ENCODE measurements around the gene COBL. TPM values are rescaled to one million over a fixed set of nuclear protein-coding genes. Genes with fewer than 3 reads are reported as not detected.
A peak's percentile ranks its signal among the peaks of the same experiment; 100 is the strongest.

COBL gene
- total RNA-seq, 2 donors from 2014 or later = 27.5 to 28.3 TPM

- no peak overlapping the region for H3K27ac ChIP-seq (ENCODE audit: low read depth, low read length)
Measured at GRCh38 chr7:51175316-51175991, 141.2 kb downstream of the COBL start.

GRCh38 chr7:51165337-51165736 lies 151.3 kb downstream of the COBL start:
- H3K4me3 Mint-ChIP-seq = no peak overlapping the region
- H3K9me3 ChIP-seq (ENCODE audit: control insufficient read depth, low read length) = no peaks in the 10 kb centered on the region
- H3K9me3 Mint-ChIP-seq = no peaks in the 10 kb centered on the region
- H3K4me3 ChIP-seq (ENCODE audit: low read length) = no peak overlapping the region
- H3K27ac ChIP-seq (ENCODE audit: low read depth, low read length) = no peak overlapping the region
- peaks cover 10% of the 10 kb centered on the region for H3K4me1 Mint-ChIP-seq
- H3K4me1 ChIP-seq (ENCODE audit: control insufficient read depth, insufficient read depth, low read length) = no peaks in the 10 kb centered on the region
- no peaks in the 10 kb centered on the region for H3K36me3 Mint-ChIP-seq (ENCODE audit: low read depth)
- DNase-seq = no peak
- no peak overlapping the region for H3K27ac Mint-ChIP-seq
- TF ChIP-seq CTCF (conservative IDR thresholded peaks at IDR 0.05) = no peak
- 100% methylated on average over 1 of the region's 1 CpG; no CpG with 5 or more reads in 1 of the 2 experiments for WGBS, 2 experiments (ENCODE audit: insufficient coverage in 1 of 2, insufficient read length in 1 of 2)
- no peaks in the 10 kb centered on the region for H3K27me3 Mint-ChIP-seq (ENCODE audit: insufficient read depth)
- H3K9ac ChIP-seq (ENCODE audit: extremely low read depth, low read length, poor library complexity, severe bottlenecking) = no peak overlapping the region
- no peaks in the 10 kb centered on the region for H3K36me3 ChIP-seq (ENCODE audit: control insufficient read depth, insufficient read depth, low read length)
- no peaks in the 10 kb centered on the region for H3K27me3 ChIP-seq (ENCODE audit: control insufficient read depth, insufficient read depth, low read length, poor library complexity, severe bottlenecking)

More at GRCh38 chr7:51175316-51175991, 141.2 kb downstream of the COBL start:
- Histone ChIP-seq H3K9ac (ENCODE audit: extremely low read depth, low read length, poor library complexity, severe bottlenecking) (no peak overlapping the region), H3K27me3 (ENCODE audit: control insufficient read depth, insufficient read depth, low read length, poor library complexity, severe bottlenecking) (no peaks in the 10 kb centered on the region), H3K36me3 (ENCODE audit: control insufficient read depth, insufficient read depth, low read length) (no peaks in the 10 kb centered on the region), H3K4me1 (ENCODE audit: control insufficient read depth, insufficient read depth, low read length) (no peaks in the 10 kb centered on the region), H3K9me3 (ENCODE audit: control insufficient read depth, low read length) (no peaks in the 10 kb centered on the region), H3K4me3 (ENCODE audit: low read length) (no peak overlapping the region)
- no peaks in the 10 kb centered on the region for H3K9me3 Mint-ChIP-seq
- WGBS, 2 experiments (ENCODE audit: insufficient coverage in 1 of 2, insufficient read length in 1 of 2) = 32 to 50% methylated on average over 2 to 6 of the region's 6 CpGs
- no peaks in the 10 kb centered on the region for H3K36me3 Mint-ChIP-seq (ENCODE audit: low read depth)
- peaks cover 20% of the 10 kb centered on the region for H3K4me1 Mint-ChIP-seq
- peak; percentile 75 for DNase-seq
- H3K27me3 Mint-ChIP-seq (ENCODE audit: insufficient read depth) = no peaks in the 10 kb centered on the region
- H3K4me3 Mint-ChIP-seq = no peak overlapping the region
- H3K27ac Mint-ChIP-seq = peak overlapping the region; percentile 75
- TF ChIP-seq CTCF (conservative IDR thresholded peaks at IDR 0.05) = no peak

GRCh38 chr7:51162724-51163329 lies 153.8 kb downstream of the COBL start:
- H3K9me3 ChIP-seq (ENCODE audit: control insufficient read depth, low read length) = no peaks in the 10 kb centered on the region
- H3K27me3 ChIP-seq (ENCODE audit: control insufficient read depth, insufficient read depth, low read length, poor library complexity, severe bottlenecking) = no peaks in the 10 kb centered on the region
- H3K27me3 Mint-ChIP-seq (ENCODE audit: insufficient read depth) = no peaks in the 10 kb centered on the region
- H3K27ac Mint-ChIP-seq = no peak overlapping the region
- no peak overlapping the region for H3K4me3 ChIP-seq (ENCODE audit: low read length)
- 38 to 50% methylated on average over 6 to 9 of the region's 9 CpGs for whole genome bisulfite sequencing, 2 experiments (ENCODE audit: insufficient coverage in 1 of 2, insufficient read length in 1 of 2)
- H3K4me3 Mint-ChIP-seq = no peak overlapping the region
- no peak overlapping the region for H3K27ac ChIP-seq (ENCODE audit: low read depth, low read length)
- peak; percentile 95 for TF ChIP-seq CTCF (conservative IDR thresholded peaks at IDR 0.05)
- no peaks in the 10 kb centered on the region for H3K9me3 Mint-ChIP-seq
- H3K4me1 Mint-ChIP-seq = peaks cover 11% of the 10 kb centered on the region
- H3K36me3 ChIP-seq (ENCODE audit: control insufficient read depth, insufficient read depth, low read length) = no peaks in the 10 kb centered on the region
- DNase-seq = peak; percentile 97
- no peak overlapping the region for H3K9ac ChIP-seq (ENCODE audit: extremely low read depth, low read length, poor library complexity, severe bottlenecking)
- no peaks in the 10 kb centered on the region for H3K36me3 Mint-ChIP-seq (ENCODE audit: low read depth)
- no peaks in the 10 kb centered on the region for H3K4me1 ChIP-seq (ENCODE audit: control insufficient read depth, insufficient read depth, low read length)
